Measurements from ENCODE around the gene SPG21. TPM values are rescaled to one million over a fixed set of nuclear protein-coding genes. Genes with fewer than 3 reads are reported as not detected.

The SPG21 gene
- total RNA-seq, 1 experiment from 2014 or later: 66.6 TPM

- DNase-seq: no peak
- H3K56ac ChIP-seq (ENCODE audit: insufficient read length, low read depth, low read length): no peak overlapping the region
These were observed 47.6 kb upstream of the SPG21 start for GRCh38 chr15:65037309-65037708.

More at GRCh38 chr15:65037309-65037708, 47.6 kb upstream of the SPG21 start:
- no peak overlapping the region for H3T11ph ChIP-seq (ENCODE audit: low read length)
- no peak overlapping the region for H3K4me3 Mint-ChIP-seq
- no peaks in the 10 kb centered on the region for H3K9me3 Mint-ChIP-seq
- no peak overlapping the region for H2BK15ac ChIP-seq (ENCODE audit: low read depth, low read length)
- H4K8ac ChIP-seq (replicated peaks; ENCODE audit: insufficient read length, low read depth, low read length): no peak overlapping the region
- no peak overlapping the region for H4K5ac ChIP-seq (ENCODE audit: insufficient read length, low read depth, low read length)
- H3K9me3 ChIP-seq (ENCODE audit: control insufficient read depth, low read depth, low read length): no peaks in the 10 kb centered on the region
- no peak overlapping the region for H4K91ac ChIP-seq (ENCODE audit: insufficient read length, low read depth, low read length)
- TF ChIP-seq, protein P1, sequence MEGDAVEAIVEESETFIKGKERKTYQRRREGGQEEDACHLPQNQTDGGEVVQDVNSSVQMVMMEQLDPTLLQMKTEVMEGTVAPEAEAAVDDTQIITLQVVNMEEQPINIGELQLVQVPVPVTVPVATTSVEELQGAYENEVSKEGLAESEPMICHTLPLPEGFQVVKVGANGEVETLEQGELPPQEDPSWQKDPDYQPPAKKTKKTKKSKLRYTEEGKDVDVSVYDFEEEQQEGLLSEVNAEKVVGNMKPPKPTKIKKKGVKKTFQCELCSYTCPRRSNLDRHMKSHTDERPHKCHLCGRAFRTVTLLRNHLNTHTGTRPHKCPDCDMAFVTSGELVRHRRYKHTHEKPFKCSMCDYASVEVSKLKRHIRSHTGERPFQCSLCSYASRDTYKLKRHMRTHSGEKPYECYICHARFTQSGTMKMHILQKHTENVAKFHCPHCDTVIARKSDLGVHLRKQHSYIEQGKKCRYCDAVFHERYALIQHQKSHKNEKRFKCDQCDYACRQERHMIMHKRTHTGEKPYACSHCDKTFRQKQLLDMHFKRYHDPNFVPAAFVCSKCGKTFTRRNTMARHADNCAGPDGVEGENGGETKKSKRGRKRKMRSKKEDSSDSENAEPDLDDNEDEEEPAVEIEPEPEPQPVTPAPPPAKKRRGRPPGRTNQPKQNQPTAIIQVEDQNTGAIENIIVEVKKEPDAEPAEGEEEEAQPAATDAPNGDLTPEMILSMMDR (conservative IDR thresholded peaks at IDR 0.05): no peak
- H3K4me2 ChIP-seq (ENCODE audit: insufficient read depth, insufficient read length, low read length): no peak overlapping the region
- H2BK12ac ChIP-seq (ENCODE audit: insufficient read length, low read depth, low read length): no peak overlapping the region
- no peaks in the 10 kb centered on the region for H3K27me3 Mint-ChIP-seq (ENCODE audit: low read depth)
- no peak overlapping the region for H3K9ac ChIP-seq (ENCODE audit: extremely low read depth, insufficient read length, low read length)
- H3K18ac ChIP-seq (ENCODE audit: insufficient read length, low read depth, low read length): no peak overlapping the region
- no peaks in the 10 kb centered on the region for H3K79me2 ChIP-seq (ENCODE audit: insufficient read depth, low read length)
- no peaks in the 10 kb centered on the region for H3K79me1 ChIP-seq (ENCODE audit: insufficient read depth, low read depth, low read length, poor library complexity, severe bottlenecking)
- H3K4ac ChIP-seq (ENCODE audit: low read depth, low read length): no peak overlapping the region
- no CpG with 5 or more reads among the region's 1 CpG for WGBS (ENCODE audit: extremely low coverage, insufficient read length, low lambda C conversion rate)
- H3K14ac ChIP-seq (ENCODE audit: insufficient read depth, low read length): no peak overlapping the region
- H3K23me2 ChIP-seq (ENCODE audit: insufficient read length, low read depth, low read length, poor library complexity, severe bottlenecking): no peaks in the 10 kb centered on the region
- H3K36me3 Mint-ChIP-seq (ENCODE audit: insufficient read depth in 1 of 3, low read depth in 3 of 3): no peaks in the 10 kb centered on the region
- H2AFZ ChIP-seq (ENCODE audit: low read length): no peak overlapping the region
- no peaks in the 10 kb centered on the region for H3K27me3 ChIP-seq (ENCODE audit: insufficient read depth, low read length)
- H3K4me1 Mint-ChIP-seq: peaks cover 3% of the 10 kb centered on the region in 2 experiments
- no peak overlapping the region for H2BK20ac ChIP-seq (ENCODE audit: low read depth, low read length, poor library complexity, severe bottlenecking)
- no peak overlapping the region for H2BK120ac ChIP-seq (ENCODE audit: low read depth, low read length, poor library complexity, severe bottlenecking)
- H3K27ac Mint-ChIP-seq: no peak overlapping the region
- H2AK5ac ChIP-seq (ENCODE audit: insufficient read length, low read length): no peak overlapping the region
- no peaks in the 10 kb centered on the region for H4K20me1 ChIP-seq (ENCODE audit: control insufficient read depth, insufficient read depth, insufficient read length)
- H3K23ac ChIP-seq (ENCODE audit: insufficient read length, low read depth, low read length): no peak overlapping the region
- H3K4me1 ChIP-seq (ENCODE audit: insufficient read depth, low read length): no peaks in the 10 kb centered on the region; the same call in 1 of the 2 replicates
- no peak overlapping the region for H3K27ac ChIP-seq (ENCODE audit: insufficient read length, low read depth, low read length)
- no peak overlapping the region for H2BK5ac ChIP-seq (ENCODE audit: insufficient read length, low read length)
